GM21619 (cell line): Measurements from ENCODE around the gene HK1.

Experiments used
- ATAC-seq: cut with Tn5 transposase; IDR thresholded peaks from one replicate; pipeline ENCODE4 v1.9.1; 2021; ENCODE audit not compliant: unreplicated experiment

Gene HK1

GRCh38 chr10:69418052-69418752, 139.9 kb downstream of the HK1 start:
- no peak for ATAC-seq

- ATAC-seq, result no peak
Measured at GRCh38 chr10:69419096-69419743, 140.9 kb downstream of the HK1 start.

- ATAC-seq, result no peak
Measured at GRCh38 chr10:69419744-69420126, 141.4 kb downstream of the HK1 start.

DNA sequence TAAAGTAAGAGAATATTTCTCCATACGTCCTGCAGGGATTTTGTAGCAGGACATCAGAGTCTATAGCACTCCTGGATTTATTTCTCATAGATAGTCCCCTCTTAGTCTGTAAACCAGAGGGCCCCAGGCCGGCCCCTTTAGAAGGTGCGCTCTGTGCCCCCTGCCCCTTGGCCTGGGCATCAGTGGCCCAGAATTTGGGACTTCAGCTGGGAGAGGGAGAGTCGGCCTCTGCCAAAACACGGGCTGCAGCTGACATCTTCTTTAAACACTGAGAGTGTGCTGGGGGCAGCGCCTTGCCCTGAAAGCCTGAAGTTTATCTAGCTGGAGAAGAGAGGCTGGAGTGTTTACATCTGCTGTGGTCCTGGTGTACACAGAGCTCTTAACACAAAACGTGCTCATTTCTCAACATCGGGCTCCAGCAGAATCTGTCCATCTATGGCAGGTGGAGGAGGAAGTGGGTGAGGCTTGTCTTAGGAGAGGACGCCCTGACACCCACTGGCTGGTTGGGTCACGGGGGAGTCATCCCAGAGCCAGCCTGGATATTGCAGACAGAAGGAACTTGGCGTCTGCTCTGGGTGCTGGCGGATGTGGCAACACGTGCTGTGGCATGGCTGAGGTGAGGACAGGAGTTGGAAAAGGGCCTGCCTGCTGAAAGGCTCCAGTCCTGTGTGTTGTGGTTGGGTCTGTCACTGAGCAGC, 143.5 kb downstream of the HK1 start:
- no peak for ATAC-seq

GRCh38 chr10:69422676-69423075, 144.4 kb downstream of the HK1 start:
- ATAC-seq, result no peak

GRCh38 chr10:69425041-69425440, 146.7 kb downstream of the HK1 start:
- no peak for ATAC-seq

GRCh38 chr10:69425511-69426298, 147.4 kb downstream of the HK1 start:
- no peak for ATAC-seq

DNA sequence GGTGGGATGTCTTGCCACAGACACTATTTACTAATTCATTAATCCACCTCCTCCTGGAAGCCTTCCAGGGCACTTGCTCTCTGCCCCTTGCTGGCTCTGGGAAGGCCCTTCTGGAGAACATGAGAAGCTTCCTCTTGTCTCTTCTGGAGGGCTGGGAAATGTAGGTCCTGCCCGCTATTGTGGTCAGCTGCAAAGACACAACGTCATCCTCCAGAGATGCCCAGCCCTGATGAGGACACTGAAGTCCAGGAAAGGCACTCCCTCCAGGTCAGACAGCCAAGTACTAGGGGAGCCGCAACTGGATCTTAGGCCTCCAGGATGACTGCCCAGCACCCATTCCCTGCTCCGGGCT, 148.1 kb downstream of the HK1 start:
- ATAC-seq, result no peak

GRCh38 chr10:69428165-69428564, 149.9 kb downstream of the HK1 start:
- ATAC-seq, result no peak

DNA sequence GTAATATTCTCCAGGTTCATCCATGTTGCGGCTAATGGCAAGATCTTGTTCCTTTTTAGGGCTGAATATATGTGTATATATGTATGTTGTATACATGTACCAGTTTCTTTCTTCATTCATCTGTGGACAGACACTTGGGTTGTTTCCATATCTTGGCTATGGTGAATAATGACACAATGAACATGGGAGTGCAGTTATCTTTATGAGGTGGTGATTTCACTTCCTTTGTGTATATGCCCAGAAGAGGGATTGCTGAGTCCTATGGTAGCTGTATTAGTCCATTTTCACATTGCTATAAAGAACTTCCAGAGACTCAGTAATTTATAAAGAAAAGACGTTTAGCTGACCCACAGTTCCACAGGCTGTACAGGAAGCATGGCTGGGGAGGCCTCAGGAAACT, 155.9 kb downstream of the HK1 start:
- no peak for ATAC-seq

GRCh38 chr10:69434926-69435325, 156.6 kb downstream of the HK1 start:
- ATAC-seq, result no peak

DNA sequence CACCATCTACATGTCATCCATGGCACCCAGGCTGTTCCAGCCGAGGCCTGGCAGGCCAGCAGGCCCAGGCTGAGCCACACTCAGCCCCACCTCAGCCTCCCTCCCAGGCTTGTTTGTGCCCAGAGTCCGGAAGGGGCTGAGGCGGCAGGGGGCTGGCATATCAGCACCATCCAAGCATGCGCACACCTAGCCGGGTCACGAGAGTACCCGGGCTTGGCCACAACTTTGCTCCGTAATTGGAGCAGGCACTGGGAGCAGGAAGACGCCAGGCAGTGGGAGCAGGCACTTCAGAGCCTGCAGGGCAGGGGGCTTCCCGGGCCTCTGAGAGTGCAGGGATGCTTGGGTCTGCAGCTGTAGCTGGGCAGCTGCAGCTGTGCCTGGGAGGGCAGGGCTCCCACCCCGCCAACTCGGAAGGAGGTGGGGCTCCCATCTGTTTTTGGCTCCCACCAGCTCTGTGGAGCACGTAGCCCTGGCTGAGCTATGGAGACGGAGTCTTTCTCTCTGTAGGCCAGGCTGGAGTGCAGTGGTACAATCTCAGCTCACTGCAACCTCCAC, 157.7 kb downstream of the HK1 start:
- no peak for ATAC-seq

GRCh38 chr10:69437321-69438259, 159.3 kb downstream of the HK1 start:
- ATAC-seq, result no peak

DNA sequence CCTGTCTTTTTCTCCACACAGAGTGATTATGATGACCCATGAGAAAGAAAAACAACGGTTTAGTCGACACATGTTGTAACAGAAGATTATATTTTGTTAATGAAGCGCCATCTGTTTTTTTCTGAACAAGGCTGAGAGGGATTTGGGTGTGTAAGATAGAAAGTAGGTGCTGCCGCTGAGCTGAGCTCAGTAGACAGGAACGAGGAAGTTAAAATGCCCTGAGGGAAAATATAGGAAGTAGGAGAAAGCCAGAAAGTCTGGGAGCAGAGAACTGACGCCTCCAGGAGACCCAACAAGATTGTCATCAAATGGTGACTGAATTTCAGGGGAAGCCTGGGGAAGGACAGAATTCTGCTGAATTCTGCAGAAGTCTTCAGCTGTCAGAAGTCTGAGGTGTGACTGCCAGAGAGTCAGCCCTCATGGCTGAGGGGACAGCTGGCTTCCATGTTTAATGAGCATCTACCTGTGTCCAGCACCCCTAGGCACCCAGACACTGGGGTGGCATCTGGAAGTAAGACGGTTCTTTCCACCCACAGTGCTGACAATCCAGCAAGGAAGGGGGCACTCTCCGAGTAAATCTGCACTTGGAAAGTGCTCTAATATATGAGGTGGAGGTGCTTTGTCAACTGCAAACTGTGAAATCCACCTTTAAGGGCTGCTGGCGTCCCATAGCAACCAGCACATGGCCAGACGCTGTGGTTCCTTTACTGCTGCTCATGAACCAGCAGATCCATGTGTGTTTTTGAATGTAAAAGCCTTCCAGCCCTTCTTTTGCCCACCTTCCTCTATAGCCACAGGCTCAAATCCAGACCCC, 160.4 kb downstream of the HK1 start:
- no peak for ATAC-seq

- ATAC-seq, result no peak
Measured at GRCh38 chr10:69439350-69439739, 161.0 kb downstream of the HK1 start.

DNA sequence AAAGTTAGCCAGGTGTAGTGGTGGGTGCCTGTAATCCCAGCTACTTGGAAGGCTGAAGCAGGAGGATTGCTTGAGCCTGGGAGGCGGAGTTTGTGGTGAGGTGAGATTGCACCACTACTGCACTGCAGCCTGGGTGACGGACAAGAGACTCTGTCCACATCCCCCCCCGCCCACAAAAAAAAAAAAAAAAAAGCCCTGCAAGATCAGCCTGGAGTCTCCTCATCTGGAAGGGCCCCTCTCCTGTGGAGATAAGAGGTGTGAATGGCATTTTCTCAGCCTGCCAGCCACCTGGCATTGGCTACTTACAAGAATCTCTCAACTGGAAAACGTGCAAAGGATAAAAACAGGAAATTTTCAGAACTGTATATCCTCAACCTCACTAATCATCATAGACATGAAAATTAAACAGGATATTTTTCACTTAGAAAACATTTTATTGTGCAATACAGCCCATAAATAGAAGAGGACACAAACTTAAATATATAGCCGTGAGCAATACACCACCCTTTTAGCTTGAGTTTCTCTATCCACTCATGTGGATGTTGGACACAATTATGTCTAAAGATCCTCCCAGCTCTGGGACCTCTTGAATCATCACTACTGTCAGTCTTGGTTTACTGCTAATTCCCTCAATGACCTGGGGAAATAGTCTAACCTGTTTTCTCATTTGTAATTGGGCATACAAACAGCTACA, 161.7 kb downstream of the HK1 start:
- ATAC-seq, result no peak

GRCh38 chr10:69443354-69443753, 165.1 kb downstream of the HK1 start:
- no peak for ATAC-seq

GRCh38 chr10:69445041-69445440, 166.7 kb downstream of the HK1 start:
- ATAC-seq, result no peak

GRCh38 chr10:69446229-69446628, 167.9 kb downstream of the HK1 start:
- ATAC-seq, result no peak
